HG02943 (cell line): ENCODE measurements around the gene NT5C2.

ENCODE experiments used
- ATAC-seq: cut with Tn5 transposase; IDR thresholded peaks from one replicate; pipeline ENCODE4 v1.9.1; 2021; ENCODE audit warnings: mild to moderate bottlenecking, low read depth, moderate library complexity; ENCODE audit not compliant: unreplicated experiment

NT5C2 gene

DNA sequence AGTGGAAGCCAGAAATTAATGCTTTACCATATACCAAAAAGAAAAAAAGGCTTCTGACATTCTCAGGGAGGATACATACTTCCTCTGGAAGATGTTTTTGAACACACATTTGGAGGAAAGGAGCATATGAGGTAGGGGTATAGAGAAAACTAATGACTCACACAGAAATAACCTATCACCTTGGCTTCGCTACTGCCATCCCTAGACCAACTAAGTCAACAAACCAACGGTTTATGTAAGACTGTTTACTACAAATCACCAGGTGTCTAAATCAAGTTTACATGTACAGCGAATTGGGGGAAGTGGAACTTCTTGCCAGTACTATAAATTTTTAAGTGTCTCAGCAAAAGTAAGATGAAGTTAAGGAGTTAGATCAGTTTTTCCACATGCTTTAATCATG lies 96.9 kb downstream of the NT5C2 start:
- no peak for ATAC-seq

GRCh38 chr10:103095005-103095404 lies 98.1 kb downstream of the NT5C2 start:
- no peak for ATAC-seq

- no peak for ATAC-seq
Observed at GRCh38 chr10:103090911-103091310, 102.2 kb downstream of the NT5C2 start.

GRCh38 chr10:103089493-103089892 lies 103.6 kb downstream of the NT5C2 start:
- no peak for ATAC-seq

DNA sequence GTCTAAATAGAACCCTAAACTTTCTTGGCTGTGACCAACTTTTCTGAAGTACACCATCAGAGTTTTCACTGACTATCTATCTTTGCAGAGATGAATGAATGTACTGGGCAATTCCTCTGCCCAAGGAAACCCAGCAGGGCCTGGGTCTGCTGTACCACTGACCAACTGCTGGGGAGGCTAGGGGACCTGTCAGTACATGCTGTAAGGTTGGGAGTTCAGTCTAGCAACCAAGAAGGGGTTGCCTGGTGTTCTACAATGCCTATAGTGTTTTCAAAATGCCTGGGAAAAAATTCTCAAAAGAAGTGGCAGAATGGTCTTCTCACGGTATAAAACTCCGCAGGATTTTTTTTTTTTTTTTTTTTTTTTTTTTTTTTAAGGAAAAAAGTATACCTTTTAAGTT lies 106.3 kb downstream of the NT5C2 start:
- ATAC-seq: no peak

DNA sequence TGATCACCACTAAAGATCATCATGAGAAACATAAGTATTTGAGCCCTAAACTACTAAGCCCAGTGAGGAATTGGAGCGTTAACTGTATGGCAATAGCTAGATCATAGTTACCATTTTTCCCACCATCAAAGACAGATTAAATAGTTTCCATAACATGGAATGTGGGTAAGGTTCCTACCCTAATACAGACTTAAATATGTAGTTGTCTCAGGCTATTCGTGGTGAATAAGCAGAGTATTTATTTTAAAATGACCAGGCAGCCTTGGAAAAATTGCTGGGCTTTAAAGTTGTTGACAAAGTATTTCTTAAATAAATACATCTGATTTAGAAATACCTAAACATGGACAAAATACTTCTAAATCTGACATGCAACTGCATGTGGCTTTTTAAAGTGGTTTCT lies 106.8 kb downstream of the NT5C2 start:
- no peak for ATAC-seq

GRCh38 chr10:103083977-103084320 lies 109.1 kb downstream of the NT5C2 start:
- no peak for ATAC-seq

GRCh38 chr10:103083266-103083976 lies 109.7 kb downstream of the NT5C2 start:
- ATAC-seq: no peak

- no peak for ATAC-seq
Observed at GRCh38 chr10:103082683-103083082, 110.4 kb downstream of the NT5C2 start.

GRCh38 chr10:103080891-103081581 lies 112.0 kb downstream of the NT5C2 start:
- no peak for ATAC-seq

DNA sequence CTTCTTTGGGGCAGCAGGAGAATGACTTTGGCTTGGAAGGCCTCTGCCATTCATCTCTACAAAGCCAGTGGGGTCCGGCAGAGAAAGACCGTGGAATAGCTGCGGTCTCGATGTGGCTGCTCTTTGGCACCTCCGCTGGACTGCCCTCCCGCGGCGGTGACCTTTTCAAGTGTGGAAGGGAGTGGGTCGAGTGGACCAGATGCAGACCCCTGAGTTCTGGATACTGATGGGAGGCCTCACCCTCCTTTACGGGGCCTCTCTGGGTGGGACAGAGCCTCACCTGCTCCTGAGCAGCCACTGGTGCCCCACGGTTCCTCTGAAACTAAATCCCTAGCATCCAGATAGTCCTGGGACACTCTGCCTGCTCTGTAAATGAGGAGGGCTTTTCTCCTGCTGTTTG lies 113.1 kb downstream of the NT5C2 start:
- ATAC-seq: no peak

DNA sequence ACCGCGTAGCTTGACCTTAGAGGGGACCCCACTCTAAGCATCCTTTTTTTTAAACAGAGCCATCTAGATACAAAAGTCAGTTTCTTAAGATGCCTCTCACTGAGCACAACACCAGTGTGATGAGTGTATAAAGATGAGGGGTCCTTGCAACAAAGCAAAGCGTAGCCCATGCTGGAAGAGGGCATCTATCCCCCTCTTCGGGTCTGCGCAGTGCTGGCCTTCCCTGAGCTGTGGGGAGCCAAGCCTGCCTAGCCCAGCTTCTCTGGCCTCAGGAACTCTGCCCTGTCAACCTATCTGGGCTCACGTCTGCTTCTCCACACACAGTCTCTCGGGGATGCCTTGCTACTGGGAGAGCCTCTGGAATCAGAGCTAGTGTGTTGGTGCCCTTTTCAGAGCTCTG lies 114.0 kb downstream of the NT5C2 start:
- ATAC-seq: no peak

DNA sequence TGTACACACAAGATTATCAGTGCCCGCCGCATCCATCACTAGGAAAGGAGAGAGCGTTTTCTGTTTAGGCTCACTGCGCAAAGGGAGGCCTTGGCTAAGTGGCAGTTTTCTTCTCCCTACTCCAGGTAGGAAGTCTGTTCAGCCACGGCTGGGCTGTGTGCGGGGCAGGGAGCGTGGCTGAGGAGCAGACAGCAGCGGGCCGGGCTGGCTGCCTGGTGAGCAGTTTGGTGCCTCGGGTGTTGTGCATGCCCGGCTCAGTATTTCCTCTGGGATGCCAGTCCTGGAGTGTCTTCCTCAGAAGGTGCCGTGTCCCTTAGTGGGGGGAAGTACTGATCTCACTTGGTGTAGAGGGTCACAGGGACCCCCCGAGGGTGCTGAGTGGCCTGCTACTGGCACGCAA lies 114.4 kb downstream of the NT5C2 start:
- ATAC-seq: no peak

GRCh38 chr10:103078309-103078615 lies 114.8 kb downstream of the NT5C2 start:
- ATAC-seq: no peak

GRCh38 chr10:103077491-103078308 lies 115.4 kb downstream of the NT5C2 start:
- ATAC-seq: no peak

GRCh38 chr10:103077020-103077419 lies 116.1 kb downstream of the NT5C2 start:
- ATAC-seq: no peak

DNA sequence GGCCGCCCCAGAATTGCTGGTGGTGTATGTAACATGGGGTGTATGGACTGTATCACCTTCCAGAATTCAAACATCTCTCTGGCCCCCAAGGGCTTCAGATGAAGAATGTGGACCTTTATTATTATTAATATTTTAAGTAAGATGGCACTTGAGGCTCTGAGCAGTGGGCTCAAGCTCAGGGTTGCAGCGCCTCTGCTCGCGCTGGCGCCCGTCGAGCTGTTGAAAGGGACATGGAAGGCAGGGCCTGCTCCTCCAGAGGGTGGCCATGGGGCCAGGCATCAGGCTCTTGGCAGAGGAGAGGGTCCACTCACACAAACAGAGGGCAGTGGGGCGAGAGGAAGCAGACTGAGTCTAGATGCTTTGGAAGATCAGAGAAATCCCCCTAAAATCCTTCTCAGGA lies 120.2 kb downstream of the NT5C2 start:
- no peak for ATAC-seq

DNA sequence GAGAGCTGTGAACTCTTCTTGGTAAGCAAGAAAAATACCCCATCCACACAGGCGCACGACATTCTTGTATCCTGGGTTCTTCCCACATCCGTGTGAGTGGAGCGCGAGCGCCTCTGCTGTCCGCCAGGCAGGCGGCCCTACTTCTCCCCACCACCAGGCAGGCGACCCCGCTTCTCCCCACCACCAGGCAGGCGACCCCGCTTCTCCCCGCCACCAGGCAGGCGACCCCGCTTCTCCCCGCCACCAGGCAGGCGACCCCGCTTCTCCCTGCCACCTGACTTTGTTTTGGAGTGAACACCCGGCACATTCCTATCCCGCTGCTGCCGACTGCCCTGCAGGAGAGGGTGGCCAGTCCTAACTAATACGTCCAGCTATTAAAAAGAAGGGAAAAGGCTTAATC lies 120.8 kb downstream of the NT5C2 start:
- no peak for ATAC-seq

GRCh38 chr10:103069453-103070331 lies 123.4 kb downstream of the NT5C2 start:
- no peak for ATAC-seq

DNA sequence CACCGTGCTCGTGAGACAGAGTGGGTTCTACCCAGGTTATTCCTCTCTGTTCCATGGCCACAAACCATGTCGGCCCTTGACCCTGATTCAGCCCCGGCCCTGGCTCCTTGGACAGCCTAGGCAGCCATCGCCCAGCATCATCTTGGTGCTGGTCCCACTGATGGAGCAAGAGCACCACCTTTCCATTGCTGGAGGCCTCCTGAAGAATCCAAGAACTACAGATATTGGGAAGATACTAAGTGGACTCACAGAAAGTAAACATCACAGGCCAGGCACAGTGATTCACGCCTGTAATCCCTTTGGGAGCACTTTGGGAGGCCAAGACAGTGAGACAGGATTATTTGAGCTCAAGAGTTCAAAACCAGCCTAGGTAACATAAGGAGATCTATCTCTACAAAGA lies 125.1 kb downstream of the NT5C2 start:
- ATAC-seq: no peak

DNA sequence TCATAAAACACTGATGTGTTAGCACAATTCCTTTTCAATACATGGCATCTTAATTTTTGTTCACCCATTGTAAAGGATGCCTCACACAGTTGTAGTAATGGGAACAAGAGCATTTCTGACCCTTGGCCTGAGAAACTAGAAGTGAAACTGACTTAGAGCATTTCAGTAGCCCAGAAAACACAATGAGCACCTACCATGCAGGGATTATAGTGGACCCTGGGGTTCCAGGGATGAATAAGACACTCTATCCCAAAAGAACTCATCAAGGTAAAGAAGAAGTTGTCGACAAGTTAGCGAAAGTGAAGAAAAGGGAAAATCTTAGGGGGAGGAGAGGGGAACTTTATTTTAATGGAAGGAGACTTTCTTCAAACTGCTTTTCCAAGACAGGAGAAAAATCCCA lies 125.6 kb downstream of the NT5C2 start:
- ATAC-seq: no peak
